HT-29 (cell line): ENCODE results near the gene HOXB5. TPM values are rescaled to one million over a fixed set of nuclear protein-coding genes. Genes with fewer than 3 reads are reported as not detected.

Source experiments
- DNase-seq: peaks from one replicate; pipeline ENCODE4 v3.0.0-alpha.2; 2015; ENCODE audit warnings: low spot score
- total RNA-seq: library from RNA; depleted of rRNA; stranded (reverse); fragments of >200 nt; shearing (Covaris generic); gene quantifications from 2 replicates; pipeline ENCODE4 v1.2.3, GENCODE V29; 2014; rRNA removed

The HOXB5 gene
- total RNA-seq = 7.5 and 8.2 TPM in 2 replicates

DNA sequence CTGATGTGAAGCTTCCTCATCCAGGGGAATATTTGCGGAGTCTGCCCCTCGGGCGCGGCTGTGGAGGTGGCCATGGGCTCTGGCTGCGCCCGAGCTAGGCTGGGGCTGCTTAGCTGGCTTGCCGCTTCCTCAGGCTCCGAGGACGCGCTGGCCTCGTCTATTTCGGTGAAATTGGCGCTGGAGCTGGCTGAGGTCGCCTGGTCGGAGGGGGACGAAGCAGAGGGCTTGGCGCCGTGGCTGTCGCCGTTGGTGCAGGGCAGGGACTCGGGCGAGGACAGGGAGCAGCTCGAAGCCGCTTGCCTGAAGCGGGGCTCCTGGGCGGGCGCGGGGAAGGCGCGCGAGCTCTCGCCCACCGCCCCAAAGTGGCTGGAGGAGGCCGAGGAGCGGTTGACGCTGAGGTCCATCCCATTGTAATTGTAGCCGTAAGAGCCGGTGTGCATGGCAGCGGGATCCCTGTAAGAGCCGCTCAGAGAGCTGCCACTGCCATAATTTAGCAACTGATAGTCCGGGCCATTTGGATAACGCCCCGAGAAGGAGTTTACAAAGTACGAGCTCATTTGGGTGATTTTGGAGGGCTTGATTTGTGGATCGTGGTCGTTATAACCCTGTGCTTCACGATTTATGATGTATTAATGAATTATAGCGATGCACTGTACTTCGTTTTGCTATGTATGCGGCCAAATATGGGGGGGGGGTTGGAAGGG is at the start of gene HOXB5:
Gene HOXB5, minus strand, starts transcription at position 654 of the 704 bp plus-strand sequence. Its CDS starts 97 bp downstream, at position 557.
- no peak for DNase-seq

DNA sequence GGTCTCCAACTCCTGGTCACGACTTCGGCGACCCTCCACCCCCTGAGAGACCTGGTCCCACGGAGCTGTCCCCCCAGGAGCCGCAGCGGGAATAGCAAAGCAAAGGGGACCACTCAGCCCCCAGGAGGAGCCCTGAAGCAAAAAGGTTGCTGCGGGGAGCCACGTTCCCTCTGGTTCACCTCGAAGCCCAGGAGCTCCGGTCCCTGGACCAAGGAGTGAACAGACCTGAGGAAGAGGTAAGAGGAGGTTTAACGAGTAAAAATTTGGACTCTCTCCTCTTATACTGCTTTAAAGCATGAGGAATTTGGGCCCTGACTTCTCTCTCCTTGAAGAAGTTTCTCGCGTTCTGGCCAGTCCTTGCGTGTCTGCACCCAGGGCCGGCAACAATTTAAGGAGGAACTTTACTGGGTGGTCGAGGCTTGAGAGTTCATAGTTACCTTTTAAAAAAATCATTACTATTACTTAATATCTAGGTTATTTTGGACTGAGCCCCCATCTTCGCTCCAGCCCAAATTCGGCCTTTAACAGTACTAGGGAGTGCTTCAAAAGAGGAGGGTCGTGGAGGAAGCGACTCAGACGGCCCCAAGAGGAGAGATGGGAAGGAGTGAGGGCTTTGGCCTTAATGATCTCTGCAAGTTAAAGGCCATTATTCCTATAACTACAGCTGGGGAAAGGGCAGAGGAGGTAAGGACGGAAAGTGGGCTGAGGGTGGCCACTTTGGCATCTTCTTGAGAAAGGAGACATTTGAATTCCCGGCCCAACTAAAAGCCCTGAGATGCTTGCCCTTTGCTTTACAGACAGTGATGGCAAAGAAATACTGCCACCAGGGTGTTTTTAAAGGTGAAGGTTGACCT is 49.5 kb upstream of the HOXB5 start:
- peak; percentile 63 for DNase-seq

DNA sequence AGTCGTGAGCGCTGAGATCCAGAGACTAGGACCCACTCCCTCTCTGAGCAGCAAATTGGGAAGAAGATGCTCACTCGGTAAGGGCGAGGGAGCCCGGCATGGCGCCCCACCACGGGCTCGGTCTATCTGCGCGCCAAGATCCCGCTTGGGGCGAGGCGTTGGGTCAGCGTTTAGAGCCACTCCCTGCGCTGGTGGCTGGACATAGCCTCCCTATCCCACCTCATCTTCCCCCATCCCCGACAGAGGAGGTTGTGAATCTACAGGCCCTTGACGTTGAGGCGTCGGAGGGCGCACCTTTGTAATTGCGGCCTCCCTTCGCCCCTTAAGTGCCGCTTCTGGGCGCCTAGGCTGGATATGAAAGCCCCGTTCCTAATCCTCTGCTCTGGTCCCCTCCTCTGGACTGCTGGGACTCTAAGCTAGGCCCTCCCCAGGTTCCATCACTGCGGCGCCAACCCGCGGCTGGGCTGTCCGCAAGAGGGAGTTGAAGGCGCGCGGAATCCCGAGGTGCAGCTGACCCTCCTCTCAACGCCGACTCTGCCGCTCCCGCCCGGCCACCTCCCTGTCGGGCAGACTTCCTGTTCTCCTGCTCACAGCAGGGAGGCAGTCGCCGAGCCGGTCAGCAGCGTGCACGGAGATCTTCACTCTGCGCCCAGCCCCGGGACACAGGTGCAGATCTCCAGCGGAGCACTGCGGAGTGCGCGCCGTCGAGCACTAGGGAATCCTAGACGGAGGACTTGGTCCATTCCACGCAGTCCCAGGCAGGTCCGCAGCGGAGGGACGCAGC is 48.7 kb upstream of the HOXB5 start:
- DNase-seq = peak; percentile 70

DNA sequence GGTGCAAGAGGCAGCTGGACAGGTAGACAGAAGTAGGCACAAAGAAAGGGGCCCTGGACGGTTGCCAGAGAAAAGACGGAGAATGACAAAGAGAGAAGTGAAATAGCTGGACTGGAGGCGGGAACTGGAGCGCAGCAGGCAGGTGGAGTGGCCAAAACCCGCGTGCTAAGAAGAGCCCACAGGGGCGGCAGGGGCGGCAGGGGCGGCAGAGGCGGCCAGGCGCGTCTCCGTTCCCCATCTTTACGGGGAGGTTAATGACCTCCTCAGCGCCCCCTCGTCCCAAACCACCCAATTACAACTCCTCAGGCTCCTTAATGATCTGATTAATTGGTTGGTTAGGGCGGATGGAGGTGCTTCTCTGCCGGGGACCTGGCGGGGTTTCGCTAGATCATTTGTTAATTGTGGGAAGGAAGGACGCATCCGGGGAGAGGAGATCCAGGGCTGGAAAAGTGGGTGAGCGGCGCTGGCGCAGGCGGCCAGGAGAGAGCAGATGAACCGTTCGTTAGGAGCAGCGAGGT is 48.0 kb upstream of the HOXB5 start:
- peak; percentile 67 for DNase-seq

DNA sequence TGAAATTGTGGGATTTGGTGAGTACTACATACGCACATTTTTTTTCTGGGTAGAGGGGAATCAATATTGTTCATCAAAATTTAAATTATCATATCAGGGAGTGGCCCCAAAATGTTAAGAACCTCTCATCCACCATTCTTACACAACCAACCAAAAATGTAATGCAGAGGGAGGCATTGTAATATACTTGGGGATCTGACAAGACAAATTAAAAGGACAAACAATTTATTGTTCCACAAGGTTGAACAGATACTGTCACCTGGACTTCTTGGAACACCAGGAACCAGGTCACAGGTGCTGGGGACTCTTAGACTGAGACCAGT is 47.2 kb upstream of the HOXB5 start:
- DNase-seq = no peak

DNA sequence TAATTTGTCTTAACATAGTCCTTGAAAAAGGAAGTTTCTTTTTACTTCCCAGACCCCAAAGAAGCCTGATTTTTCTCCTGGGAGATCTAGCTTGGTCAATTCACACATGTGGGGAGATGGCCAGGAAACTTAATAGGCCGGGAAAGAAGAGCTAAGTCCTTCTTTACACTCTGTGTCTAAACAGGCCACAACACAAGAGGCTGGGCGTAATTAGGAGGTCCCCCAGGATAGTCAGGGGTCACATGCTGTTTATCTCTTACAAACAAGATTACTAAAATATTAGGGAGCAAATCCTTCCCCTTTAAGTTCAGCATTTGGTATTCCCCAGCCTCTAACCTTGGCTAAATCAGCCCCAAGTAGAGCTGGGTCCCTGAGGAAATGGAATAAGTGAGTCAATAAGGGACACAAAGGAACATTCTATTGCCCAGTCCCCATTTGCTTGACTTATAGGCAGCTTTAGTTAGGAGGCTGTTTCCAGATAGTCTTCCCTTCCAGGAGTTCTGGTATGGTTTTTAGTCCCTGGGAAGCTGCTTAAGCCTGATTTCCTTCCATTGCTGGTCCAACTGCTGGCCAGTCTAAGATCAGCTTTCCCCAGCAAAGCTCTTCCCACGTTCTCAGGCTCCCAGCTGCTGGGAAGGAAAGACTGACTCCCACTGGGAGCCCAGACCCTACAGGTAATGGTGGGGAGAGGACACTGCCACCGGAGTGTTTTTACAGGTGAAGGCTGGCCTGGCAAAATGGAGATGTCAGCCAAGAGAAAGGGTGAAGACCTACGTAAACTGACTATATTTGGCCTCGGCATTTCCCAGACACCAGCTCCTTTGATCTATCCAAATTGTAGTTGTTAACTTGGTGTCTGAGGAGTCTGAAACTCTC is 46.6 kb upstream of the HOXB5 start:
- peak; percentile 77 for DNase-seq

DNA sequence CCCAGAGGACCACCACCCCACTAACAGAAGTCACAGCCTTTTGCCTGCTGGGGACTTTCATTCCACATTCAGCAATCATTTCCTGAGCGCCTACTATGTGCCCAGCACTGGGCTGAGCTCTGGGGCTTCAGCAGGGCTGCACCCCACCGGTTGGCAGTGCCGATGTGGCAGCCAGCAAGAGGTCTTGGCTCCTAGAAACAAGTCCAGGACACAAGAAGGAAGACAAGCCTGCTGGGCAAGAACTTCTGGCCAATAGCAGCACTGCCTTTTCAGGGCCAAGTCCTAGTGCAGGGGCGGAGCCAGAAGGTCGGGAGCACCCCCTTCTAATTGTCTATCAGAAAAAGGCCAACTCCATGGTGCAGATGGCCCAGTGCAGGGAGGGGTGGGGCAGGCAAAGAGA is 45.6 kb upstream of the HOXB5 start:
- DNase-seq = peak; percentile 95

DNA sequence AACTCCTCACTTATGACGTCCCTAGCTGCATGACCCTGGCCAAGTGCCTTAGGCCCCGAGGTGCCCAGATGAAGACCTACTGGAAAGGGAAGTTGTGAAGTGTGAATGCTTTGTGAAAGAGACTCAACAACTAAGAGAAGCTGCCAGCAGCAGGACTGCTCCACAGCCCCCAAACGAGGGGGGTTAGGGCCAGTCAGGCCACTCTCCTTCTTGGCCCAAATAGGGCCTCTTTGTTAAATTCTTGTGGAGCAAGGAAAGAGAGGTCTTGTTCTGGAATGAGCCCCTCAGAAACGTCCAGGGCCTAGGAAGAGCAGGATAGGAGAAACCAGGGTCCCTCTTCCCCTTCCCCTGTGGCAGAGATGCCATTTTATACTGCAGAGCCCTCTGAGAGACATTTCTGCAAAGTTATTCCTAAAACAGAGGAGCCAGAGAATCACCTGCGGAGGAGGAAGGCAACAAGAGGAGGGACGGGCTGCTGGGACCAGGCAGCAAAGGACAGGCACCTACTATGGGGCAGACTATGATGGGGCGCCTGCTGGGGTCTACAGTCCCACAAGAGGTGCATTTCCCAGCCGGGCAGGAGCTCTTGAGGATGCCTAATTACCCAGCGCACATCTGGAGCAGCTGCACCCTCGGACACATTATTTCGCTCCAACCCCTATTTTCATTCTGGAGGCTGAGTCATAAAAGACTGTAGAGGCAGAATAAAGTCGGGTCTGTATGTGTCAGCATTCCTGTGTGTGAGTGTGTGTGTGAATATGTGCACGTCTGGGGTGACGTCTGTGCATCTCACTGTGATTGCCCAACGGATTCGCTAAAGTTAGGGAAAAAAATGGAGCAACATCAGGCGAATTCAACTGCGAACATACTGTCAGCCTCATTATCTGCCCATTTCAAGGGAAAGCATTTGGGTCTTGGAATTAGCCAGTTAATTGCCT is 44.0 kb upstream of the HOXB5 start:
- DNase-seq = peak; percentile 76

DNA sequence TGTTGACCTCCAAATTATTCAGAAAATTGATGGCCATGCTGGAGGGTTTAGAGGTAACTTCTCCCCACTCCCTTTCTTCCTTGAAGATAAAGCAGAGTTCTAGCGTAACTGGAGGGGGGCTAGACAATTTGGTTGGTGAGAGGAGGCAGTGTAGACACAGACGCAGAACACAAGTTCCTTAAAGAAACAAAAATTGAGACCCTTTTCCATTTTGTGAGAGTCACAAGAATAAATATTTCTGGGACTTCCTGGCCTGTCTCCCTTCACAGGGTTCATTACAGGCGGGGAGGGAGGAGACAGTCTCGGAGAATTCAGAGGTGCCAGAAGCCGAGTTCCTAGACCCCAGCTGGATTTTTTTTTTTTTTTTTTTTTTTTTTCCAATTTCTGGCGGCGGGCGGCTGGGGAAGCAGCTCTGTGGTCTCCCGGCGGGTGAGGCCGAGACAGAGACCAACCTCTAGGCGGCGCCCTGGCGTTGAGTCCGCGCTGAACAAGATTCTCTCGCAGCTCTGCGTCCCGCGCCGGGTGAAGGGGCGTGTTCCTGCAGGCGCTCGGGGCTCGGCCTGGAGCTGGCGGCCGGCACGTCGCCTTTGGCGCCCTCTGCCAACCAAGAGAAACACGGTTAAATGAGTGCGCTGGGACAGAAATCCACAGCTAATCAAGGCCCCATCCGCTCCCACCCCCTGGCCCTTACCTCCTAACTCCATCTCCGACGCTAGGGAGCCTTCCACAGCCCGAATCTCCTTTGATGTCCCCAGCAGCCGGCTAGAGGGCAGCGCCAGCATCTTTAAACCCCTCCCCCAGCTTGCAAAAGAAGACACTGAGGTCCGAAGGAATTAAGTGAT is 42.8 kb upstream of the HOXB5 start:
- DNase-seq = peak; percentile 92

DNA sequence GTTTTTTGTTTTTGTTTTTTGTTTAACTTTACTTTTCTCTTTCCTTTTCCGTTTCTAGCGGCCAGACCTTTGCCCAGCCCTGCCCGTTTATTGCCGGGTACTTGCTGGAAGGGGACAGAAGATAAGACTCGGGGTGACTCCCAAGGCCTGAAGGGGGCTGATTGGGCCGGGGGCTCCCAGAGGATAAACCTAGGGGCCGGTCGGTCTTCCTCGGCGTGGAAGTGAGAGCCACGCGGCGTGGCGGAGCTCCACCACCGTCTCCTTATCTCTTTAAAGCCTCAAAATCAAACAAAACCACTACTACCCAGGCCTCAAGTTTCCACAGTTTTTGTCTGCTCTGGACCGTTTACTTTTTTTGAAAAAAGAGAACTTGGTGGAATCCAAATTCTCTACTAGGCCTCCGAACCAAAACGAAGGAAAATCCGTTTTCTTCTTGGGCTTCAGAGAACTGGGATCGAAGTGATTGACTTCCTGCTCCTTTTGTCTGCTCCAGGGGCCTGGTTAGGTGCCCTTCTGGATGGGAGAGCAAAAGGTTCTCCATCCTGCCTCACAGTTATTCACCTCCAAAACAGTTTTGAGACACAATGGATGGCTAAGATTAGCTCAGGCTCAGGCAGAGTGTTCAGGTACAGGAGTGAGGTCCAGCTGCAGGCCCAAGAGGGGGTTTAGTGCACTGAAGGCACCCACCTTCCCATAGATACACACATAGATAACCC is 41.1 kb upstream of the HOXB5 start:
- DNase-seq = peak; percentile 41

DNA sequence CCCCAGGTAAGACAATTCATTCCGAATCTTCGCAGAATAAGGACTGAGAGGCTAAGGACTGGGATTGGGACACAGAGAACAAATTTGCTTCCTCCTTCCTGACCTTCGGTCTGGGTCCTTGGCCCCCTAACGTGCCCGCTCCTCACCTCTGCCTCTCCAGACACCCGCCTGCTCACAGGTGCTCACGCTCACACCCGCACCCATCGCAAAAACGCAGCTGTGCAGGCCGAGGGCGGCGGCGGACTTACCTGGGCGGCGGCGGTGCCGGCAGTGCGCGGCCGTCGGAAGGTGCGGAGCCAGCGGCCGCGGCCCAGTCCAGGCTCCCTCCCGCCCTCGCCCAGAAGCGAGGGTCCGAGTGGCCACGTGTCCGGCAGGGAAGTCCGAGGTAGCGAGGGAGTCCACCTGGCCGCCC is 39.7 kb upstream of the HOXB5 start:
- no peak for DNase-seq

DNA sequence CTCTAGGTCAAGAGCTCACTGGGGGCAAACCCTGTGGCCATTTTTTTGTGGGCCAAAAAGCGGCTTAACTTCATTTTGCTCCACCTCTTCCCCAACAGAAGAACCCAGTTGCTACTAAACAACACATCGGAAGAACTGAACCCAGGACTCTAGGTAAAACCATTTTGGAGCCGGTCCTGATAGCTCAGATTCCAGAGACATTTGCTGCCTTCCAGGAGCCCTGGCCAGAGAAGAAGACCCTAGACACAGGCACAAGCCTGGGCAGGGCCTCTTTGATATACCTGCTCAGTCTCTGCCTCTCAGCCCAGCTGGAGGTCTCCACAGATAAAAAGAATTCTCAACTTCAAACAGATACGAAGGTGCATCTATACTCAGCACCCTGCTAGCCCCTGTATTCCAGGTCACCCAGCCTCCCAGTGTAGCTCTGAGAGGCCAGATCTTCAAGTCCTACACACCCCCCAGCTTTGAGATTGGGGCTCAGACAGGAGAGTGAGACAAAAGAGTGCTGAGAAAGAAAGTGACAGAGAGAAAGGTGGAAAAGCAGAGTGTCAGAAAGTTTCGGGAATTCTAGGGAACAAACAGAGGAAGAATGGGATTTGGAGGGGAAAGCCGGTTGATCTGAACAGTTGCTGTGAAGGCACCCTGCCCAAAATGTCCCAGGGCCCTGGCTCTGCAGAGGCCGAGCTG is 39.1 kb upstream of the HOXB5 start:
- DNase-seq = peak; percentile 83

DNA sequence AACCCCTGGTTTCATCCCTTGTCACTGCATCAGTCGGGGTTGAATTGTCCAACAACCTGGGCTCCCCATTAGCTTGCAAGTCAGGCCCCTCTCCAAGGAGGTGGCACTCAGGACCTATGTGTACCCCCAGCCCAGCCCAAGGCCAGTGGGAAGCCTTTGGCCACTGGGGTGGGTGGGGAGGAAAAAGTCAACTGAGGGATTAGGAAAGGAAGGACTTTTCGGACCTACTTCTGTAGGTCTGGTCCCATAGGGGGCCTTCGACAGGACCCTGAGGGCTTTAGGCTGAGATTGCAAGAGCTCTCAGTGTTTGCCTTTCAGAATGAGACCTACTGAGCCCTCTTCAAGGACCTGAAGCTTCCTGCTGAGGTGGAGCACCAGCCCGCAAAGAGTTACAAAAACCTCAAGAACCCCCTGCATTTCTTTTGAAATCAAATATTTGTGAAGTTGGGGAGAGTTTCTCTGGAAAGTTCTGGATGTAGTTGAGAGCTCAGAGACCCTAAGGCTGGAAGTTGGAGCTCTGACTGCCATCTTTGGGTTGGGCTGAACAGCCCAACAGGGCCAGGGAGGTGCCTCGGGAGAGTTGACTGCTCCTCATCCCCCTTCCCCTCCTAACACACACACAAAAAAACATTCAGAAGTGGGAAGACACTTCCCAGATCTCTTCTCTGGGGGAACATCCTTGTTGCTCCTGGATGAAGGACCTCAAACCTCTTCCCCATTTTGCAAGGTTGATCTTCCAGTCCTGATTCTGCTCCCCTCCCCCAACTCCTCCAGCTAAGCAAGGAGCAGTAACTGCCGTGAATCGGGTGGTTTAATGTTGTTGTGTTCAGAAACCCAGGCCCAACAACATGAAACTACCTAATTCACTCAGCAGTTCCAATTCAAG is 38.4 kb upstream of the HOXB5 start:
- DNase-seq = peak; percentile 76

DNA sequence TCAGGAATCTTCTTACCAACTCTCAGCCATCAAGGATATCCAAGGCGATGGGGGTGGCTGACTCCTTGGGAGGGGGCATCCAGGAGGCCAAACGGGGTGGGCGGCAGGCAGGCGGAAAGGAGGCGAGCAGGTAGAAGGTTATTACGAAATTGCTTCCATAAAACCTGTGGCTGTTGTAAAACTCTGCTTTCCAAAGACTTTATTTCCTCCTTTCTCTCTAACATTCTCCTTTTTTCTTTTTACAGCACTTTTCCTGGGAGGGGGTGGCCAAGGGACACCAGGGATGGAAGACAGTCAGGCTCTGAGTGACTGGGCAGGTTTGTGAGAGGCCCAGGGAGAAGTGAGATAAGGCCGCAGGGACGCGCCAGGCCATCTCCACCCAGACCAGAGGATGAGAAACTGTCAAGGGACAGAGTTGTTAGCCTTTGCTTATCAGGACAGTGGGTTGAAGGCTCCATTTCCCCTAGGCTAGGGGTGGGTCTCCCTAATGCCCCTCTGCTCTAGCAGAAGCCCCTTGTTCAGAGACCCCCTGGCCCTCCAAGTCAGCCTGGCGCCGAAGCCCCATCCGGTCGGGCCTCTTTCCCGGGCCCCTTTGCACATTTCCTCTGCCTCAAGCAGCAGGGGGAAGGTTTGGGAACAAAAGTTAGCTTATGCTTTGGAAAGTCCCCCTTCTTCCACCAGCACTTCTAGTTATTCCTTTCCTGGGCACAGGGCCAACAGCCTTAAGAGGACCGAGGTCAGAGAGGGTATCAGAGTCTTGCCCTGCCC is 37.5 kb upstream of the HOXB5 start:
- peak; percentile 69 for DNase-seq

DNA sequence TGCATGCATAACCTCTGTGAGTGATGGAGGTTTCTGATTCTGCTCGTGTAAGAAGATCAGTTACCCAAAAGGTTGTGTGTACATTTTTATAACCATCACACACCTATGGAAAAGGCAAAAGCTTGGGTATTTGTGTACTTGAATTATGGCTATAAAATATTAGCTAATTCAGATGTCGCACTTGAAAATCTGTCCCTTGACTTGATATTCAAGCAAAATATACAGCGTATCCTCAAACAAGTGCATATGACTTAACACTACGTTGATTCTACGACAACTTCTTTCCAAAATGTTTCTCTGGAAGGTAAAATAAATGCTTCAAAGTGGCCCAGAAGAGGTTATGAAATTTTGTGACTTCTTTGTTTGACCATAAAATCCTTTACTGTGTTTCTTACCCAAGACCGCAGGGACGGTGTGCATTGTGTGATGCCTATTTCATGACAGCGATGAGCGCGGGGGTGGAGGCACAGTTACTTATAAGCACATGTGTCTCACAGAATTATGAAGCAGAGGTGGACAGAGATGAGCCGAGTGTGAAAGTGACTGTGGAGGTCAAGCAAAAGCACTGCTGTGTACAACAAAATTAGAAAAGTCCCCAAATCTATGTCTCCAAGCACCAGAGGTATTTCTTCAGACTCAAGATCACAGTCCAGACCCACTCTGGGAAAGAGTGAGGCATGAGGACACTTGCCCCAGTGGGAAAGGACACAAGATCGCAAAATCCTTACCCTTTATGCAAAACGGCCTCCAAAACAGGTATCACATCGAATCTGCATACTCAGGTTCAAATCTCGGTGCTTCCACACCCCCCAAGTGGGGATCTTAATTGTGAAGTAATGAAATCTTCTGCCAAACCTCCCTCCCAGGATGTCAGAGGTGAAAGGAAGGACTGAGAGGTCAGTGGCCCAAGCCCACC is 36.7 kb upstream of the HOXB5 start:
- peak; percentile 72 for DNase-seq
